Mesenchymal stem cell (in vitro differentiated cells and primary cell): ENCODE data around the gene SEC14L5.
"Not testable (repeated sequence)": the region's sequence is repeated elsewhere in the genome, so short reads cannot be mapped to it uniquely, and the experiment has no call there.

ENCODE experiments used
- DNase-seq: peaks from one replicate; pipeline ENCODE4 v3.0.0-alpha.2; 2013
- H2AFZ ChIP-seq: one replicate; pipeline ENCODE4 v1.6.1; 2013; ENCODE audit warnings: low read depth, mild to moderate bottlenecking, control low read depth, inconsistent platforms, low read length, moderate library complexity
- H2AK5ac ChIP-seq: 2 replicates; pipeline ENCODE4 v1.6.1; 2013; ENCODE audit warnings: low read length, moderate library complexity, mild to moderate bottlenecking, inconsistent platforms; ENCODE audit not compliant: severe bottlenecking
- H2BK120ac ChIP-seq: one replicate; pipeline ENCODE4 v1.6.1; 2013; ENCODE audit warnings: low read depth, mild to moderate bottlenecking, inconsistent platforms, low read length, moderate library complexity
- H2BK12ac ChIP-seq, 2 experiments: one replicate each; pipeline ENCODE4 v1.6.1; 2013; ENCODE audit warnings: inconsistent platforms in 2 of 2, low read length in 2 of 2, mild to moderate bottlenecking in 2 of 2, moderate library complexity in 2 of 2, control low read depth in 1 of 2
- H2BK15ac ChIP-seq: one replicate; pipeline ENCODE4 v1.6.1; 2013; ENCODE audit warnings: mild to moderate bottlenecking, low read depth, inconsistent platforms; ENCODE audit not compliant: poor library complexity, severe bottlenecking
- H2BK5ac ChIP-seq: 2 replicates; pipeline ENCODE4 v1.6.1; 2013; ENCODE audit warnings: low read depth, mild to moderate bottlenecking, low read length, control low read depth, inconsistent platforms; ENCODE audit not compliant: poor library complexity, severe bottlenecking
- H3K14ac ChIP-seq, 2 experiments: one replicate each; pipeline ENCODE4 v1.6.1; 2013; ENCODE audit warnings: inconsistent platforms in 2 of 2, low read length in 2 of 2, control low read depth in 1 of 2, mild to moderate bottlenecking in 1 of 2, moderate library complexity in 1 of 2
- H3K18ac ChIP-seq, 2 experiments: one replicate each; pipeline ENCODE4 v1.6.1; 2013; ENCODE audit warnings: inconsistent platforms in 2 of 2, low read length in 2 of 2, control low read depth in 1 of 2, low read depth in 1 of 2, mild to moderate bottlenecking in 1 of 2
- H3K23ac ChIP-seq, 2 experiments: one replicate each; pipeline ENCODE4 v1.6.1; 2013; ENCODE audit warnings: inconsistent platforms in 2 of 2, low read length in 2 of 2, mild to moderate bottlenecking in 2 of 2, moderate library complexity in 2 of 2, control low read depth in 1 of 2
- H3K27ac ChIP-seq: 2 replicates; pipeline ENCODE4 v1.5.1; 2013; ENCODE audit warnings: mild to moderate bottlenecking, moderate library complexity, low read length, control low read depth, inconsistent platforms; ENCODE audit not compliant: poor library complexity, severe bottlenecking
- H3K27me3 ChIP-seq, 2 experiments: 2 replicates each; pipeline versions ENCODE4 v1.6.1 to v1.7.0; 2013; ENCODE audit warnings: low read length in 2 of 2, mild to moderate bottlenecking in 2 of 2, moderate library complexity in 2 of 2, control low read depth in 1 of 2, inconsistent platforms in 1 of 2; ENCODE audit not compliant: control insufficient read depth in 1 of 2, insufficient read depth in 1 of 2
- H3K36me3 ChIP-seq, 2 experiments: 2 replicates each; pipeline versions ENCODE4 v1.6.1 to v1.7.0; 2013; ENCODE audit warnings: low read length in 2 of 2, control low read depth in 1 of 2, inconsistent platforms in 1 of 2, low read depth in 1 of 2, mild to moderate bottlenecking in 1 of 2; ENCODE audit not compliant: insufficient read depth in 2 of 2, control insufficient read depth in 1 of 2
- H3K4ac ChIP-seq, 2 experiments: one replicate each; pipeline ENCODE4 v1.6.1; 2013; ENCODE audit warnings: inconsistent platforms in 2 of 2, low read length in 2 of 2, mild to moderate bottlenecking in 2 of 2, moderate library complexity in 2 of 2, control low read depth in 1 of 2, low read depth in 1 of 2
- H3K4me1 ChIP-seq: 2 replicates; pipeline ENCODE4 v1.6.1; 2013; ENCODE audit warnings: low read depth, low read length, control low read depth; ENCODE audit not compliant: control insufficient read depth, insufficient read depth
- H3K4me2 ChIP-seq: 2 replicates; pipeline ENCODE4 v1.6.1; 2013; ENCODE audit warnings: low read length, mild to moderate bottlenecking, inconsistent platforms; ENCODE audit not compliant: poor library complexity, severe bottlenecking
- H3K4me3 ChIP-seq, 2 experiments: 2 replicates each; pipeline versions ENCODE4 v1.5.1 to v1.7.0; 2013; ENCODE audit warnings: low read length in 2 of 2, mild to moderate bottlenecking in 2 of 2, control low read depth in 1 of 2, low read depth in 1 of 2; ENCODE audit not compliant: insufficient read depth in 1 of 2
- H3K79me1 ChIP-seq: replicated peaks from 2 replicates; pipeline ENCODE4 v1.6.1; 2013; ENCODE audit warnings: mild to moderate bottlenecking, control low read depth, low read length, inconsistent platforms; ENCODE audit not compliant: poor library complexity, severe bottlenecking
- H3K9ac ChIP-seq: 2 replicates; pipeline ENCODE4 v1.7.0; 2013; ENCODE audit warnings: mild to moderate bottlenecking, low read length, moderate library complexity
- H3K9me3 ChIP-seq: 2 replicates; pipeline ENCODE4 v1.7.0; 2013; ENCODE audit warnings: mild to moderate bottlenecking, low read length; ENCODE audit not compliant: control insufficient read depth
- H4K8ac ChIP-seq: one replicate; pipeline ENCODE4 v1.6.1; 2013; ENCODE audit warnings: inconsistent platforms, mild to moderate bottlenecking, low read length, moderate library complexity
- H4K91ac ChIP-seq: one replicate; pipeline ENCODE4 v1.6.1; 2013; ENCODE audit warnings: mild to moderate bottlenecking, low read length, inconsistent platforms
- WGBS: methylation state at CpG from one replicate; pipeline ENCODE4 v1.1.7; 2013; ENCODE audit warnings: mixed read lengths; 5-methylcytosine and 5-hydroxymethylcytosine counted together

Gene SEC14L5

GRCh38 chr16:4960579-4960978 lies 2.4 kb downstream of the SEC14L5 start:
- Histone ChIP-seq H2BK5ac (no peak overlapping the region), H3K4me3 (no peak overlapping the region), H4K8ac (no peak overlapping the region), H3K18ac (no peak overlapping the region), H3K23ac (no peak overlapping the region), H3K4me1 (peaks cover 12% of the 10 kb centered on the region), H4K91ac (no peak overlapping the region), H2BK12ac (no peak overlapping the region), H3K36me3 (no peaks in the 10 kb centered on the region), H2AK5ac (no peak overlapping the region), H3K9me3 (no peaks in the 10 kb centered on the region), H2AFZ (no peak overlapping the region), H3K27me3 (peaks cover 10 to 22% of the 10 kb centered on the region in 2 experiments), H3K4me2 (no peak overlapping the region), H3K9ac (no peak overlapping the region), H3K27ac (no peak overlapping the region), H2BK120ac (no peak overlapping the region), H3K14ac (no peak overlapping the region), H3K4ac (no peak overlapping the region), H3K79me1 (no peaks in the 10 kb centered on the region), H2BK15ac (no peak overlapping the region)
- no peak for DNase-seq
- 83% methylated on average over 5 of the region's 6 CpGs for WGBS

- no peak for DNase-seq
- no peak overlapping the region for H3K4ac ChIP-seq
- H3K18ac ChIP-seq = no peak overlapping the region
- H4K91ac ChIP-seq = no peak overlapping the region
- H3K9me3 ChIP-seq = no peaks in the 10 kb centered on the region
- no peak overlapping the region for H2BK12ac ChIP-seq
- H2BK120ac ChIP-seq = no peak overlapping the region
- no peak overlapping the region for H2BK5ac ChIP-seq
- WGBS = 85% methylated on average over 7 of the region's 7 CpGs
- no peaks in the 10 kb centered on the region for H3K79me1 ChIP-seq
- no peak overlapping the region for H2AK5ac ChIP-seq
- no peaks in the 10 kb centered on the region for H3K36me3 ChIP-seq
- no peak overlapping the region for H3K4me3 ChIP-seq
- no peak overlapping the region for H2BK15ac ChIP-seq
- no peak overlapping the region for H3K27ac ChIP-seq
- H4K8ac ChIP-seq = no peak overlapping the region
- no peak overlapping the region for H3K4me2 ChIP-seq
- no peak overlapping the region for H2AFZ ChIP-seq
- no peak overlapping the region for H3K23ac ChIP-seq
- peaks cover 17 to 22% of the 10 kb centered on the region in 2 experiments for H3K27me3 ChIP-seq
- H3K14ac ChIP-seq = no peak overlapping the region
- no peak overlapping the region for H3K9ac ChIP-seq
- H3K4me1 ChIP-seq = peaks cover 7% of the 10 kb centered on the region
Measured at GRCh38 chr16:4962716-4963115, 4.6 kb downstream of the SEC14L5 start.

GRCh38 chr16:4963527-4963926 lies 5.4 kb downstream of the SEC14L5 start:
- not testable (repeated sequence) for H2AK5ac ChIP-seq, H2BK5ac ChIP-seq, H3K4me1 ChIP-seq, H3K18ac ChIP-seq, H3K4ac ChIP-seq, H2BK120ac ChIP-seq, H3K27ac ChIP-seq, H3K9me3 ChIP-seq, H3K4me2 ChIP-seq, H3K4me3 ChIP-seq, H4K91ac ChIP-seq, H3K23ac ChIP-seq, H3K79me1 ChIP-seq, DNase-seq, H3K9ac ChIP-seq, H3K36me3 ChIP-seq, H2AFZ ChIP-seq, H2BK12ac ChIP-seq, H3K14ac ChIP-seq, H2BK15ac ChIP-seq, H4K8ac ChIP-seq
- WGBS = 83% methylated on average over 6 of the region's 7 CpGs
- peaks cover 17 to 21% of the 10 kb centered on the region in 2 experiments for H3K27me3 ChIP-seq

GRCh38 chr16:4966736-4967453 lies 8.8 kb downstream of the SEC14L5 start:
- 80% methylated on average over 10 of the region's 10 CpGs for WGBS
- Histone ChIP-seq H2BK5ac (no peak overlapping the region), H3K79me1 (no peaks in the 10 kb centered on the region), H3K23ac (no peak overlapping the region), H3K27me3 (peaks cover 17% of the 10 kb centered on the region in 2 experiments), H2AK5ac (no peak overlapping the region), H3K27ac (no peak overlapping the region), H2BK120ac (no peak overlapping the region), H2AFZ (no peak overlapping the region), H3K36me3 (no peaks in the 10 kb centered on the region), H3K14ac (no peak overlapping the region), H3K18ac (no peak overlapping the region), H3K4me2 (no peak overlapping the region), H4K8ac (no peak overlapping the region), H2BK15ac (no peak overlapping the region), H4K91ac (no peak overlapping the region), H2BK12ac (no peak overlapping the region), H3K9me3 (no peaks in the 10 kb centered on the region), H3K4me3 (no peak overlapping the region), H3K9ac (no peak overlapping the region), H3K4ac (no peak overlapping the region), H3K4me1 (no peaks in the 10 kb centered on the region)
- DNase-seq = no peak
